ENCODE data around the gene TARBP1.

Gene TARBP1

DNA sequence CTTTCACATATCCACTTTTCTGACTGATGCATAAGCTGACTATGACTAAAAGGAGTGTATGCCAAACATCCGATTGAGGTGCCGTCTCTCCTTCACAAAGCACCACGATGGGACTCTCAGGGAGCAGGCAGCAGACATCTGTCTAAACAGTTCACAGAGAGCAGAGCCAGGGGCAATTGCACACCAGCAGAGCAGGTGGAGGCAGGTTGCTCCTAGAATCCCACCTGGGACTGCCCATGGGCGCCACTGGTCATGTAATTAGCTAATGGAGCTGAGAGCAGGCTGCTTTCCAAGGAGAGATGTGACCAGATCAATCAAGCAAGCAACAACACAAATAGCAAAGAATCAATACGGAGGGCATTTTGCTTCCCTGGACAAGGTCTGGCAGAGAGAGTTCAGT, 136.2 kb downstream of the TARBP1 start:
- H3K4me3 ChIP-seq (ENCODE audit: low read depth, low read length) = no peak overlapping the region
- TF ChIP-seq, protein P1, sequence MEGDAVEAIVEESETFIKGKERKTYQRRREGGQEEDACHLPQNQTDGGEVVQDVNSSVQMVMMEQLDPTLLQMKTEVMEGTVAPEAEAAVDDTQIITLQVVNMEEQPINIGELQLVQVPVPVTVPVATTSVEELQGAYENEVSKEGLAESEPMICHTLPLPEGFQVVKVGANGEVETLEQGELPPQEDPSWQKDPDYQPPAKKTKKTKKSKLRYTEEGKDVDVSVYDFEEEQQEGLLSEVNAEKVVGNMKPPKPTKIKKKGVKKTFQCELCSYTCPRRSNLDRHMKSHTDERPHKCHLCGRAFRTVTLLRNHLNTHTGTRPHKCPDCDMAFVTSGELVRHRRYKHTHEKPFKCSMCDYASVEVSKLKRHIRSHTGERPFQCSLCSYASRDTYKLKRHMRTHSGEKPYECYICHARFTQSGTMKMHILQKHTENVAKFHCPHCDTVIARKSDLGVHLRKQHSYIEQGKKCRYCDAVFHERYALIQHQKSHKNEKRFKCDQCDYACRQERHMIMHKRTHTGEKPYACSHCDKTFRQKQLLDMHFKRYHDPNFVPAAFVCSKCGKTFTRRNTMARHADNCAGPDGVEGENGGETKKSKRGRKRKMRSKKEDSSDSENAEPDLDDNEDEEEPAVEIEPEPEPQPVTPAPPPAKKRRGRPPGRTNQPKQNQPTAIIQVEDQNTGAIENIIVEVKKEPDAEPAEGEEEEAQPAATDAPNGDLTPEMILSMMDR (conservative IDR thresholded peaks at IDR 0.05; ENCODE audit: low read depth, low read length) = no peak
- DNase-seq (ENCODE audit: low read depth) = no peak
